Measurements from ENCODE around the gene QRSL1. TPM values are rescaled to one million over a fixed set of nuclear protein-coding genes. Genes with fewer than 3 reads are reported as not detected.

The QRSL1 gene
- total RNA-seq, 1 experiment from 2014 or later = 14.0 TPM

GRCh38 chr6:106659859-106660258 lies 30.5 kb downstream of the QRSL1 start:
- peaks cover 76% of the 10 kb centered on the region for H3K36me3 Mint-ChIP-seq (ENCODE audit: insufficient read depth, unreplicated experiment)

GRCh38 chr6:106662458-106662857 lies 33.1 kb downstream of the QRSL1 start:
- no peak for TF ChIP-seq CTCF (IDR thresholded peaks at IDR 0.05; ENCODE audit: unreplicated experiment)
- BruUV-seq (replicated peaks) = no TSS peak
- Mint-ChIP-seq H3K4me3 (ENCODE audit: unreplicated experiment) (no peak overlapping the region), H3K36me3 (ENCODE audit: insufficient read depth, unreplicated experiment) (peaks cover 64% of the 10 kb centered on the region), H3K27ac (ENCODE audit: low read depth, unreplicated experiment) (no peak overlapping the region), H3K9me3 (ENCODE audit: unreplicated experiment) (peaks cover 12% of the 10 kb centered on the region), H3K4me1 (ENCODE audit: insufficient read depth, unreplicated experiment) (no peaks in the 10 kb centered on the region), H3K27me3 (ENCODE audit: insufficient read depth, unreplicated experiment) (no peaks in the 10 kb centered on the region)
- DNase-seq (ENCODE audit: unreplicated experiment) = no peak
- ChIA-PET CTCF (interaction anchor here (0.7 kb wide), 1 partner anchor 1724 kb away, joined by 3 read pairs; no protein-coding TSS in a partner anchor), POLR2A (no interaction called here)
- intact Hi-C loops (cut with micrococcal nuclease) = no loop called here

More at GRCh38 chr6:106659859-106660258, 30.5 kb downstream of the QRSL1 start:
- ChIA-PET POLR2A (interaction anchor here (1.0 kb wide), 1 partner anchor 10 kb away, joined by 6 read pairs; no protein-coding TSS in a partner anchor), CTCF (interaction anchor here (0.5 to 0.7 kb wide), 3 partner anchors 18 to 316 kb away, joined by 3 read pairs; no protein-coding TSS in a partner anchor)
- Mint-ChIP-seq H3K27me3 (ENCODE audit: insufficient read depth, unreplicated experiment) (no peaks in the 10 kb centered on the region), H3K4me3 (ENCODE audit: unreplicated experiment) (no peak overlapping the region), H3K27ac (ENCODE audit: low read depth, unreplicated experiment) (no peak overlapping the region), H3K9me3 (ENCODE audit: unreplicated experiment) (peaks cover 18% of the 10 kb centered on the region), H3K4me1 (ENCODE audit: insufficient read depth, unreplicated experiment) (no peaks in the 10 kb centered on the region)
- no TSS peak for BruUV-seq (replicated peaks)
- intact Hi-C loops (cut with micrococcal nuclease) = no loop called here
- no peak for DNase-seq (ENCODE audit: unreplicated experiment)
- TF ChIP-seq CTCF (IDR thresholded peaks at IDR 0.05; ENCODE audit: unreplicated experiment) = no peak

- ChIA-PET CTCF (no interaction called here), POLR2A (interaction anchor here (1.2 kb wide), 1 partner anchor 36 kb away, joined by 3 read pairs; no protein-coding TSS in a partner anchor)
- intact Hi-C loops (cut with micrococcal nuclease) = no loop called here
- Mint-ChIP-seq H3K27ac (ENCODE audit: low read depth, unreplicated experiment) (no peak overlapping the region), H3K36me3 (ENCODE audit: insufficient read depth, unreplicated experiment) (peaks cover 30% of the 10 kb centered on the region), H3K9me3 (ENCODE audit: unreplicated experiment) (no peaks in the 10 kb centered on the region), H3K4me1 (ENCODE audit: insufficient read depth, unreplicated experiment) (no peaks in the 10 kb centered on the region), H3K27me3 (ENCODE audit: insufficient read depth, unreplicated experiment) (no peaks in the 10 kb centered on the region), H3K4me3 (ENCODE audit: unreplicated experiment) (no peak overlapping the region)
- BruUV-seq (replicated peaks) = no TSS peak
- no peak for DNase-seq (ENCODE audit: unreplicated experiment)
- no peak for TF ChIP-seq CTCF (IDR thresholded peaks at IDR 0.05; ENCODE audit: unreplicated experiment)
Measured at GRCh38 chr6:106666282-106667021, 37.1 kb downstream of the QRSL1 start.

GRCh38 chr6:106667022-106667402 lies 37.6 kb downstream of the QRSL1 start:
- Mint-ChIP-seq H3K36me3 (ENCODE audit: insufficient read depth, unreplicated experiment) (peaks cover 25% of the 10 kb centered on the region), H3K4me3 (ENCODE audit: unreplicated experiment) (no peak overlapping the region), H3K4me1 (ENCODE audit: insufficient read depth, unreplicated experiment) (no peaks in the 10 kb centered on the region), H3K9me3 (ENCODE audit: unreplicated experiment) (no peaks in the 10 kb centered on the region), H3K27me3 (ENCODE audit: insufficient read depth, unreplicated experiment) (no peaks in the 10 kb centered on the region), H3K27ac (ENCODE audit: low read depth, unreplicated experiment) (no peak overlapping the region)
- ChIA-PET CTCF (no interaction called here), POLR2A (interaction anchor here (1.2 kb wide), 1 partner anchor 37 kb away, joined by 3 read pairs; no protein-coding TSS in a partner anchor)
- no peak for DNase-seq (ENCODE audit: unreplicated experiment)
- no peak for TF ChIP-seq CTCF (IDR thresholded peaks at IDR 0.05; ENCODE audit: unreplicated experiment)
- no TSS peak for BruUV-seq (replicated peaks)
- intact Hi-C loops (cut with micrococcal nuclease) = no loop called here

Measured in MCF 10A (cell line).